Heart right ventricle (tissue), 16 donors: ENCODE measurements around the gene RASL12. TPM values are rescaled to one million over a fixed set of nuclear protein-coding genes. Genes with fewer than 3 reads are reported as not detected.

Experiments used
- ATAC-seq, 8 donors: fragments of 200-7000 bp; cut with Tn5 transposase; one replicate each; pipeline ENCODE4 v1.9.1; 2020; ENCODE audit warnings: mild to moderate bottlenecking in 8 of 8, moderate library complexity in 8 of 8, moderate number of reproducible peaks in 1 of 8
- DNase-seq, 2 donors: peaks; one replicate each; pipeline ENCODE4 v3.0.0-alpha.2; 2020
- H3K27ac ChIP-seq, 10 donors: fragments of 200-600 bp; sonication (generic) in 2 of 10; one replicate each; pipeline versions ENCODE4 v1.5.0 to v1.8.0; 2020 to 2022; ENCODE audit warnings: mild to moderate bottlenecking in 3 of 10
- H3K27me3 ChIP-seq, 7 donors: fragments of 200-600 bp; one replicate each; pipeline ENCODE4 v1.8.0; 2021 to 2022; ENCODE audit warnings: mild to moderate bottlenecking in 2 of 7
- H3K36me3 ChIP-seq, 9 donors: fragments of 200-600 bp; sonication (generic) in 1 of 9; one replicate each; pipeline versions ENCODE4 v1.5.0 to v1.8.0; 2020 to 2022; ENCODE audit warnings: mild to moderate bottlenecking in 2 of 9
- H3K4me1 ChIP-seq, 9 donors: fragments of 200-600 bp; sonication (generic) in 1 of 9; one replicate each; pipeline versions ENCODE4 v1.5.0 to v1.8.0; 2020 to 2022; ENCODE audit warnings: mild to moderate bottlenecking in 4 of 9
- H3K4me3 ChIP-seq, 10 donors: fragments of 200-600 bp; sonication (generic) in 2 of 10; one replicate each; pipeline versions ENCODE4 v1.5.0 to v1.8.0; 2020 to 2022; ENCODE audit warnings: mild to moderate bottlenecking in 7 of 10, moderate library complexity in 2 of 10
- H3K9me3 ChIP-seq, 11 donors: fragments of 200-600 bp in 10 of 11; sonication (generic) in 2 of 11; one replicate each; pipeline versions ENCODE4 v1.5.0 to v1.8.0; 2013 to 2022; ENCODE audit warnings: mild to moderate bottlenecking in 2 of 11, control low read depth in 1 of 11, moderate library complexity in 1 of 11
- WGBS, 2 donors: extraction: QIAGEN DNeasy Blood & Tissue Kit; methylation state at CpG; one replicate each; pipeline ENCODE4 v1.1.7; 2013; ENCODE audit warnings: inconsistent platforms in 1 of 2; 5-methylcytosine and 5-hydroxymethylcytosine counted together
- intact Hi-C, 10 donors: fragments of 100-400 bp; cut with DNase I; formaldehyde crosslinking; loops; one replicate each; pipeline versions ENCODE4 v1.11.1 to v1.14.2; 2022
- polyA plus RNA-seq, 2 donors: library from polyadenylated mRNA; stranded (reverse); fragments of 200-250 nt; gene quantifications; one replicate each; pipeline ENCODE4 v1.2.3, GENCODE V29; 2013
- total RNA-seq, 10 donors: library from RNA; stranded (reverse); fragmentation: NEBNext Ultra II Directional in 3 of 10; extraction: Animal tissue kit (Norgen Biotek cat#: 25700) in 3 of 10; gene quantifications; one replicate each; pipeline versions ENCODE4 v1.2.1 to v1.2.4, GENCODE V29; 2021 to 2023
- TF ChIP-seq, protein P1 (sequence below), 9 donors: fragments of 200-600 bp; sonication (generic) in 2 of 9; IDR thresholded peaks; one replicate each; pipeline versions ENCODE4 v1.5.0 to v1.8.0; 2021 to 2022; ENCODE audit warnings: antibody characterized with exemption in 9 of 9, mild to moderate bottlenecking in 5 of 9, moderate library complexity in 1 of 9
- donor health status: Arrhythmogenic right ventricular cardiomyopathy.
- donor health status: ischemic (EF 13 %, LVEDD 7.1; RV severe dilation, severe dysfunction).
- donor health status: healthy with polysubstance abuse.
- donor health status: DM: no; HTN: yes; CAD: no.
- donor health status: DM: no; HTN: no; CAD: no.
- donor health status: ischemic (EF 25% LVEDD 6.9; RV normal size, moderate dysfunction).
- donor health status: ischemic (EF 25% LVEDD 5.7; RV mildly dilated, moderate dysfunction).
- donor health status: healthy.
- donor health status: DM: yes; HTN: yes; CAD: no.
- donor health status: Ischemic cardiomyopathy.
- donor health status: ischemic (EF 35%, LVEDD 5.7; RV mildly dilated, moderate dysfunction).
- donor health status: nonischemic (EF 11% LVEDD 7.7; RV severe dilation, severe dysfunction).
- donor health status: DM: yes; HTN: yes; CAD: no.
- donor health status: PGD.
- donor health status: ischemic (EF 29% LVEDD 5.4; RV normal size, mild dysfunction).
- donor health status: nonischemic (EF 23%, LVEDD 6.1; RV moderate dilation, normal function).

RASL12 gene
- total and polyA plus RNA-seq, 12 donors = 4.4 to 20.1 (median 12.9) TPM

DNA sequence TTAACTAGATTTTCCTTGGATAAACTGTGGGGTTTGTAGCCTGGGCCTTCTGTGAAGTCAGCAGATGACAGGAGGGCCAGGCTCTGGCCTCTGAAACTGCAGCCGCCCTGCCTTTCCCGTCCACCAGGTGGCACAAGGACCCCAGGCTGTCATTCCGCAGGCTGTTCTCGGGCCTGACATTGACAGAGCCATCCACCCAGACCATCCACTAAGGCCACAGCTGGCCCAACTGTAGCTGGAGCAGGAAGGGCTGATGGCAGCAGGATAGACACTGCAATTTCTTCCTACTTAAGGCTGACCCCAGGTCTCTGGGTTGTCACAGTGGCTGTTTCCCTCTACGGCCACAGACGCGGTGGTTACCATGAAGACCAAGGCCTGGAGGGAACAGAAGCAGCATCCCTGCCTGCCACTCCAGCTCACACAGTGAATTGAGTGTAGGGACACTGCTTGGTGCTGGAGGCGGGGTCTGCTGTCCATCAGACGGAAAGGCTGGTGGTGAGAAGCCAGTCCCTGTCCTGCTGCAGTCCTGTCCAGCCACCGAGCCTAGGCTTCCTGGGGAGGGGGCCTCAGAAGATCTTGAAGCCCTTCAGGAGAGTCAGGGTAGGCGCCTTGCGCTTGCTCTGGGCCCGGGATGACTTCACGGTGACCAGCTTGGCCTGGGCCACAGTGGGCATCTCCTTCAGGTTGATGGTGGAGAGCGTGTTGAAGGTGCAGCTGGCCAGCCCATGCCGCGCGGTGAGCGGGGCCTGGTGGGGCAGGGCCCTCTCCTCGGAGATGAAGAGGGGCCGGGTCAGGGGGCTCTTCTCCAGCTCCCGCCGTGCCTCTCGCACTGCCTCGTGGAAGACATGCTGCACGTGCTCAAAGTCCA is 13.2 kb downstream of the RASL12 start:
- DNase-seq (peak; percentile 76 to 78), ATAC-seq (peak; percentile 75 to 88 (median 84))
- no peaks in the 10 kb centered on the region for H3K9me3 ChIP-seq
- TF ChIP-seq, protein P1, sequence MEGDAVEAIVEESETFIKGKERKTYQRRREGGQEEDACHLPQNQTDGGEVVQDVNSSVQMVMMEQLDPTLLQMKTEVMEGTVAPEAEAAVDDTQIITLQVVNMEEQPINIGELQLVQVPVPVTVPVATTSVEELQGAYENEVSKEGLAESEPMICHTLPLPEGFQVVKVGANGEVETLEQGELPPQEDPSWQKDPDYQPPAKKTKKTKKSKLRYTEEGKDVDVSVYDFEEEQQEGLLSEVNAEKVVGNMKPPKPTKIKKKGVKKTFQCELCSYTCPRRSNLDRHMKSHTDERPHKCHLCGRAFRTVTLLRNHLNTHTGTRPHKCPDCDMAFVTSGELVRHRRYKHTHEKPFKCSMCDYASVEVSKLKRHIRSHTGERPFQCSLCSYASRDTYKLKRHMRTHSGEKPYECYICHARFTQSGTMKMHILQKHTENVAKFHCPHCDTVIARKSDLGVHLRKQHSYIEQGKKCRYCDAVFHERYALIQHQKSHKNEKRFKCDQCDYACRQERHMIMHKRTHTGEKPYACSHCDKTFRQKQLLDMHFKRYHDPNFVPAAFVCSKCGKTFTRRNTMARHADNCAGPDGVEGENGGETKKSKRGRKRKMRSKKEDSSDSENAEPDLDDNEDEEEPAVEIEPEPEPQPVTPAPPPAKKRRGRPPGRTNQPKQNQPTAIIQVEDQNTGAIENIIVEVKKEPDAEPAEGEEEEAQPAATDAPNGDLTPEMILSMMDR (IDR thresholded peaks at IDR 0.05) = peak; percentile 85 to 96 (median 93)
- peak overlapping the region in 9 of 10 donors; percentile 2 to 70 (median 42) for H3K27ac ChIP-seq
- H3K4me3 ChIP-seq = no peak overlapping the region
- no peaks in the 10 kb centered on the region for H3K27me3 ChIP-seq
- H3K36me3 ChIP-seq = peaks cover 0 to 43% (median 0%) of the 10 kb centered on the region in 9 donors
- H3K4me1 ChIP-seq = peaks cover 4 to 48% (median 25%) of the 10 kb centered on the region in 9 donors
- WGBS, 2 donors = 70 to 71% methylated on average over 26 of the region's 26 CpGs
- intact Hi-C loops = loop anchor here (1.0 to 10.0 kb wide), 12 partner anchors 22 to 230 kb away; partner anchors contain the start of genes KBTBD13 (in 1 of the 10) and PARP16 (in 1 of the 10)

DNA sequence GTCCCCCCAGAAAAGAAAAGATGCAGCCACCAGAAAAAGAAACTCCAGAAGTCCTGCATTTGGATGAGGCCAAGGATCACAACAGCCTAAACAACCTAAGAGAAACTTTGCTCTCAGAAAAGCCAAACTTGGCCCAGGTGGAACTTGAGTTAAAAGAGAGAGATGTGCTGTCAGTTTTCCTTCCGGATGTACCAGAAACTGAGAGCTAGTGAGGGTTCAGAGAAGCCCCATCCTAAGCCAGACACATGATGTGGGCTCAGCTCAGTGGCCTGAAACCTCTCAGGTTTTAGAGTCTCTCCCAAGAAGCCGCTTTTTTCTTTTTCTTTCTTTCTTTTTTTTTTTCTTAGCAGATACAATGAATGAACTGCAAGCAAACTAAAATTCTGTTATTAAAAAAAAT is 14.8 kb downstream of the RASL12 start:
- intact Hi-C loops = loop anchor here in 7 of 10 donors (5.0 to 10.0 kb wide), 5 partner anchors 34 to 232 kb away; partner anchors contain the start of gene PARP16 (in 1 of the 7)
- H3K9me3 ChIP-seq = no peaks in the 10 kb centered on the region
- H3K36me3 ChIP-seq = peaks cover 0 to 31% (median 0%) of the 10 kb centered on the region in 9 donors
- no peak for ATAC-seq
- H3K27ac ChIP-seq = no peak overlapping the region
- no peak for DNase-seq
- no peak overlapping the region for H3K4me3 ChIP-seq
- no peaks in the 10 kb centered on the region for H3K27me3 ChIP-seq
- WGBS, 2 donors = 82 to 92% methylated on average over 2 of the region's 2 CpGs
- peaks cover 6 to 47% (median 28%) of the 10 kb centered on the region in 9 donors for H3K4me1 ChIP-seq
- TF ChIP-seq, protein P1 (IDR thresholded peaks at IDR 0.05) = no peak

DNA sequence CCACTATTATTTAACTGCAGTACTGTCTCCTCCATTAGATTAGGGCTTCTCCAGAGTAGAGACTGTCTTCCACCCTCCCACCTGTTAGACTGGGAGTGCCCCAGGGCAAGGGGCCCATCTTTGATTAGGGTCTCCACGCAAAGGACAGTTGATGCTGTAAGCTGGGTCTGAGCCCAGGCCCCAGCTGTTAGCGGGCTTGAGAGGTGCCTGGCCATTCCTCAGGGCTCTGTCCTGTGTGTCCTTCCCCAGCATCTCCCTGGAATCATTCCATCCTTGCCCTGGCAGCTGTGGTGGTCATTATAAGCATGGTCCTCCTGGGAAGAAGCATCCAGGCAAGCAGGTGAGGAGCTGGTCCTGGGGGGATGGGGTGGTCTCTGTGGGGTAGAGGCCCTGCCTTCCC is 16.5 kb downstream of the RASL12 start:
- H3K4me1 ChIP-seq = peaks cover 6 to 40% (median 28%) of the 10 kb centered on the region in 9 donors
- intact Hi-C loops = loop anchor here in 7 of 10 donors (5.0 to 10.0 kb wide), 5 partner anchors 36 to 234 kb away; partner anchors contain the start of gene PARP16 (in 1 of the 7)

DNA sequence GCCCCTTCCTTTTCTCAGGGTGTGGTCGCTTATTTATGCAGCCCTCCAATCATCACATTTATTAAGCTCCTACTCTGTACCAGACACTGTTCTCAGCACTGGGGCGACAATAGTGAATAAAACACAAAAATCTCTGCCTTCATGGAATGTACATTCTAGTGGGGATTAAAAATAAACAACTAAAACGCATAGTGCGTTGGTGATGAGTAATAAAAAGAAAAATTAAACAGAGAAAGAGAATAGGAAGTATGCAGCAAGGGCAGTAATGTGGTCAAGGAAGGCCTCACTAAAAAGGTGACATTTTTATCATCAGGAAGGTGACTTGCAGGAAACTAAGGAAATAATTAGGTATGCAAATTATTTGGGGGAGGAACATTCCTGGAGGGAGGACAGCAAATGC is 17.5 kb downstream of the RASL12 start:
- intact Hi-C loops = loop anchor here in 7 of 10 donors (5.0 to 10.0 kb wide), 5 partner anchors 37 to 235 kb away; partner anchors contain the start of gene PARP16 (in 1 of the 7)
- ATAC-seq (no peak), DNase-seq (no peak)
- no peak overlapping the region for H3K27ac ChIP-seq
- H3K4me1 ChIP-seq = peaks cover 4 to 36% (median 25%) of the 10 kb centered on the region in 9 donors
- 60% methylated on average over 4 of the region's 4 CpGs for WGBS, 2 donors
- H3K27me3 ChIP-seq = no peaks in the 10 kb centered on the region
- no peak overlapping the region for H3K4me3 ChIP-seq
- H3K36me3 ChIP-seq = peaks cover 0 to 13% (median 0%) of the 10 kb centered on the region in 9 donors
- TF ChIP-seq, protein P1 (IDR thresholded peaks at IDR 0.05) = no peak
- H3K9me3 ChIP-seq = no peaks in the 10 kb centered on the region

More for the DNA sequence above, 16.5 kb downstream of the RASL12 start:
- peaks cover 0 to 16% (median 0%) of the 10 kb centered on the region in 9 donors for H3K36me3 ChIP-seq
- no peaks in the 10 kb centered on the region for H3K27me3 ChIP-seq
- ATAC-seq = no peak
- H3K27ac ChIP-seq = no peak overlapping the region
- H3K4me3 ChIP-seq = no peak overlapping the region
- WGBS, 2 donors = 66 to 79% methylated on average over 2 of the region's 2 CpGs
- no peaks in the 10 kb centered on the region for H3K9me3 ChIP-seq
- TF ChIP-seq, protein P1 (IDR thresholded peaks at IDR 0.05) = no peak
- DNase-seq = no peak
